Small intestine (tissue), 7 donors: ENCODE results near the gene TMEM19. TPM values are rescaled to one million over a fixed set of nuclear protein-coding genes. Genes with fewer than 3 reads are reported as not detected.
"Not testable (repeated sequence)": the region's sequence is repeated elsewhere in the genome, so short reads cannot be mapped to it uniquely, and the experiment has no call there.

ENCODE experiments used
- DNase-seq, 2 donors: peaks; one replicate each; pipeline versions ENCODE4 v3.0.0 to v3.0.0-alpha.2; 2013
- FAIRE-seq: peaks from 2 replicates; lab custom pipeline; 2012; peaks lifted over from hg19 to GRCh38; lab: Jason Lieb, UNC
- H3K27ac ChIP-seq, 3 donors: one replicate each; pipeline ENCODE4 v1.5.1; 2013; ENCODE audit warnings: low read length in 2 of 3, mild to moderate bottlenecking in 2 of 3, control low read depth in 1 of 3, inconsistent platforms in 1 of 3, low read depth in 1 of 3, moderate library complexity in 1 of 3
- H3K27me3 ChIP-seq, 3 donors: one replicate each; pipeline ENCODE4 v1.6.1; 2013; ENCODE audit warnings: low read length in 3 of 3, inconsistent platforms in 1 of 3; ENCODE audit not compliant: control insufficient read depth in 3 of 3, insufficient read depth in 3 of 3
- H3K36me3 ChIP-seq, 3 donors: one replicate each; pipeline ENCODE4 v1.6.1; 2013; ENCODE audit warnings: low read length in 3 of 3, inconsistent platforms in 1 of 3, low read depth in 1 of 3, mild to moderate bottlenecking in 1 of 3, moderate library complexity in 1 of 3; ENCODE audit not compliant: control insufficient read depth in 3 of 3, insufficient read depth in 2 of 3
- H3K4me1 ChIP-seq, 3 donors: one replicate each; pipeline ENCODE4 v1.6.1; 2013; ENCODE audit warnings: low read length in 2 of 3, inconsistent platforms in 1 of 3, low read depth in 1 of 3, mild to moderate bottlenecking in 1 of 3, moderate library complexity in 1 of 3; ENCODE audit not compliant: control insufficient read depth in 3 of 3, insufficient read depth in 2 of 3
- H3K4me3 ChIP-seq, 3 donors: one replicate each; pipeline ENCODE4 v1.5.1; 2013; ENCODE audit warnings: low read length in 3 of 3, control low read depth in 1 of 3, inconsistent platforms in 1 of 3, low read depth in 1 of 3, mild to moderate bottlenecking in 1 of 3, moderate library complexity in 1 of 3
- H3K9me3 ChIP-seq, 2 donors: one replicate each; pipeline ENCODE4 v1.6.1; 2013; ENCODE audit warnings: low read depth in 1 of 2, low read length in 1 of 2; ENCODE audit not compliant: control insufficient read depth in 2 of 2, insufficient read depth in 1 of 2
- WGBS, 3 donors: extraction: QIAGEN DNeasy Blood & Tissue Kit; methylation state at CpG; one replicate each; pipeline ENCODE4 v1.1.7; 2013; 5-methylcytosine and 5-hydroxymethylcytosine counted together
- polyA plus RNA-seq, 4 donors: library from polyadenylated mRNA; stranded (reverse) in 3 of 4; unstranded in 1 of 4; fragments of 200-250 nt in 3 of 4; fragments of 120-200 nt in 1 of 4; gene quantifications; one replicate each; pipeline versions ENCODE4 v1.2.1 to v1.2.3, GENCODE V29; 2013
- donor health status: healthy with polysubstance abuse.
- donor health status: control.
- donor health status: control.
- donor health status: Bipolar disorder and iron deficiency.
- donor health status: healthy.

Gene TMEM19
- polyA plus RNA-seq, 4 donors, result 12.2 to 28.8 (median 16.2) TPM

- Histone ChIP-seq H3K9me3 (no peaks in the 10 kb centered on the region), H3K4me1 (peaks cover 2 to 15% (median 5%) of the 10 kb centered on the region in 3 donors), H3K36me3 (no peaks in the 10 kb centered on the region), H3K27ac (peak overlapping the region in 2 of 3 donors; percentile 11 to 27), H3K4me3 (peak overlapping the region in 1 of 3 donors; percentile 15), H3K27me3 (no peaks in the 10 kb centered on the region)
- no peak for DNase-seq
- WGBS, 3 donors, result 13 to 53% (median 41%) methylated on average over 5 of the region's 5 CpGs
- FAIRE-seq, result no peak
These were observed 3.2 kb downstream of the TMEM19 start for GRCh38 chr12:71688961-71689570.

DNA sequence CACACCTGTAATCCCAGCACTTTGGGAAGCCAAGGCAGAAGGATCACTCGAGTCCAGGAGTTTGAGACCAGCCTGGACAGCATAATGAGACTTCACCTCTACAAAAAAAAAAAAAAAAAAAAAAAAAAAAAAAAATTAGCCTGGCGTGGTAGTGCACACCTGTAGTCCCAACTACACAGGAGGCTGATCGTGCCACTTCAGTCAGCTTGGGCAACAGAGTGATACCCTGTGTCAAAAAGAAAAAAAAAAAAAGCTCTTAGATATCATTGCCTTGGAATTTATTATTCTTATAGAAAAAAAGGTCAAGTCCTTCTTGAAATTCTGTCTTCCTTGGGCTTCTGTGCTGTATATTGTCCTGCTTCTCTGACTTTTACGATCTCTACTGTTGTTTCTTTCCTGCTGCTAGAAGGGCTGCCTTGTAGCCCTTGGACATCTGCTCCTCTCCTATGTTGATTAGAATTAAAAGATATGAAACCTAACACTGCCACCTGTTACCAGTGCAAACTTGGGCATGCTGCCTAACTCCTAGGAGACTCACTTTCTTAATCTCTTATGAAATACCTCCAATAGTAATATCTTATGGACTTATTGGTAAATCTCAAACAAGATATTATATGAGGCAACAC is 5.7 kb downstream of the TMEM19 start:
- FAIRE-seq (no peak), DNase-seq (peak; percentile 10 to 58)
- Histone ChIP-seq H3K9me3 (no peaks in the 10 kb centered on the region), H3K36me3 (no peaks in the 10 kb centered on the region), H3K4me1 (peaks cover 5 to 22% (median 7%) of the 10 kb centered on the region in 3 donors), H3K27ac (peak overlapping the region in 1 of 3 donors; percentile 68), H3K27me3 (no peaks in the 10 kb centered on the region), H3K4me3 (no peak overlapping the region)
- WGBS, 3 donors, result 12 to 60% (median 27%) methylated on average over 4 of the region's 4 CpGs

GRCh38 chr12:71693126-71693525 is 7.2 kb downstream of the TMEM19 start:
- peaks cover 5 to 18% (median 7%) of the 10 kb centered on the region in 3 donors for H3K4me1 ChIP-seq
- H3K9me3 ChIP-seq, result no peaks in the 10 kb centered on the region
- no peak for FAIRE-seq
- peak overlapping the region in 2 of 3 donors; percentile 36 to 68 for H3K27ac ChIP-seq
- H3K36me3 ChIP-seq, result peaks cover 0 to 3% (median 0%) of the 10 kb centered on the region in 3 donors
- 72 to 85% (median 81%) methylated on average over 7 of the region's 7 CpGs for WGBS, 3 donors
- H3K27me3 ChIP-seq, result no peaks in the 10 kb centered on the region
- DNase-seq, result no peak
- no peak overlapping the region for H3K4me3 ChIP-seq

GRCh38 chr12:71693651-71694050 is 7.8 kb downstream of the TMEM19 start:
- not testable (repeated sequence) for FAIRE-seq, H3K27me3 ChIP-seq, H3K9me3 ChIP-seq, H3K36me3 ChIP-seq, DNase-seq, H3K4me3 ChIP-seq
- Histone ChIP-seq H3K27ac (peak overlapping the region; percentile 39 to 96 (median 91)), H3K4me1 (peaks cover 3 to 18% (median 7%) of the 10 kb centered on the region in 3 donors)
- 37 to 62% (median 51%) methylated on average over 5 of the region's 5 CpGs for WGBS, 3 donors

- Histone ChIP-seq H3K4me3 (no peak overlapping the region), H3K9me3 (no peaks in the 10 kb centered on the region), H3K27me3 (no peaks in the 10 kb centered on the region), H3K4me1 (peaks cover 3 to 18% (median 7%) of the 10 kb centered on the region in 3 donors), H3K36me3 (peaks cover 0 to 3% (median 3%) of the 10 kb centered on the region in 3 donors), H3K27ac (peak overlapping the region; percentile 39 to 96 (median 91))
- 65 to 91% (median 67%) methylated on average over 1 of the region's 1 CpG for WGBS, 3 donors
- DNase-seq (peak; percentile 68 to 94), FAIRE-seq (peak; percentile 65)
These were observed 8.4 kb downstream of the TMEM19 start for GRCh38 chr12:71694099-71694820.

DNA sequence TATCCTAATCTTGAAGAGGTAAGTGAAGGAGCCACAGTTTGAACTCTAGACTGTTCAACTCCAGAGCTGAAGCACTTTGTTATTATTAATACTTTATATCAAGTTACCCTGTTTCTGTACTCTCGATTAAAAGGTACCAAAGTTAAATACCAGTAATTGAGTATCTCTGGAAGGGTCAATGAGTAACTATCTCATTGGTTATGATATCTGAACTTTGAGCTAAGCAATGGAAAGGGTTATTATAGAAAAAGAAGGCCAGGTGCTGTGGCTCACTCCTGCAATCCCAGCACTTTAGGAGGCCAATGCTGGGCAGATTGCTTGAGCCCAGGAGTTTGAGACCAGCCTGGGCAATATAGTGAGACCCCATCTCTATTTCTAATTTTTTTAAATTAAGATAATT is 9.9 kb downstream of the TMEM19 start:
- Histone ChIP-seq H3K9me3 (no peaks in the 10 kb centered on the region), H3K4me1 (peaks cover 3 to 18% (median 7%) of the 10 kb centered on the region in 3 donors), H3K4me3 (no peak overlapping the region), H3K27me3 (no peaks in the 10 kb centered on the region), H3K27ac (no peak overlapping the region), H3K36me3 (peaks cover 0 to 9% (median 6%) of the 10 kb centered on the region in 3 donors)
- DNase-seq, result peak; percentile 24 to 83
- no peak for FAIRE-seq
- WGBS, 3 donors, result 19 to 63% (median 36%) methylated on average over 1 of the region's 1 CpG

DNA sequence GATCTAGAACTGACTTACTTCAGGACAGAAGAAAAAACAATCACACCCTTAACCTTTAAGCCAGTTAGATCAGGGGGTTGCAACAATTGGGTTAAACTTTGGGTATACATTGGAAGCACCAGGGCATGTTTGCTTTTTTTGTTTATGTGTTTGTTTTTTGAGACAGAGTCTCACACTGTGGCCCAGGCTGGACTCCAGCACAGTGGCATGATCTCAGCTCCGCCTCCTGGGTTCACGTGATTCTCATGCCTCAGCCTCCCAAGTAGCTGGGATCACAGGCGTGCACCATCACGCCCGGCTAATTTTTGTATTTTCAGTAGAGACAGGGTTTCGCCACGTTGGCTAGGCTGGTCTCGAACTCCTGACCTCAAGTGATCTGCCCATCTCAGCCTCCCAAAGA is 16.3 kb downstream of the TMEM19 start:
- not testable (repeated sequence) for H3K27me3 ChIP-seq, DNase-seq, H3K9me3 ChIP-seq, H3K4me1 ChIP-seq, FAIRE-seq, H3K27ac ChIP-seq, H3K4me3 ChIP-seq
- peaks cover 4 to 13% (median 11%) of the 10 kb centered on the region in 3 donors for H3K36me3 ChIP-seq
- 92 to 96% (median 96%) methylated on average over 8 of the region's 8 CpGs for WGBS, 3 donors

DNA sequence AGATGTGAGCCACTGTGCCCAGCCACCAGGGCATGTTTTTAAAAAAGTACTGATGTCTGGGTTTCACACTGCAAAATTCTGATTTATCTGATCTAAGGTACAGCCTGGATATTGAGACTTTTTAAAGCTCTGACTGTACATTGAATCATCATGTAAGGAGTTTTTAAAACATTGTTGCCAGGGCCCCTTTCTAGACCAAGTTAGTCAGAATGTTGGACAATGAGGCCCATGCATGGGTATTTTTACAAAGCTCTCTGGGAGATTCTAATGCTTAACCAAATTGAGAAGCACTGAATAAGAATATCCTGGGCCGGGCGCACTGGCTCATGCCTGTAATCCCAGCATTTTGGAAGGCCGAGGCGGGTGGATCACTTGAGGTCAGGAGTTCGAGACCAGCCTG is 16.7 kb downstream of the TMEM19 start:
- 97 to 99% (median 98%) methylated on average over 5 of the region's 5 CpGs for WGBS, 3 donors
- no peak for FAIRE-seq
- Histone ChIP-seq H3K4me1 (peaks cover 0 to 5% (median 0%) of the 10 kb centered on the region in 3 donors), H3K36me3 (peaks cover 4 to 14% (median 11%) of the 10 kb centered on the region in 3 donors), H3K27me3 (no peaks in the 10 kb centered on the region), H3K27ac (no peak overlapping the region), H3K4me3 (no peak overlapping the region), H3K9me3 (no peaks in the 10 kb centered on the region)
- no peak for DNase-seq
